K562 (cell line): ENCODE results near the gene ZDHHC8. TPM values are rescaled to one million over a fixed set of nuclear protein-coding genes. Genes with fewer than 3 reads are reported as not detected.
A peak's percentile ranks its signal among the peaks of the same experiment; 100 is the strongest.

Source experiments
- CLOCK ChIP-seq: fragments of 250-450 bp; sonication (Bioruptor Pico); IDR thresholded peaks from 2 replicates; pipeline ENCODE4 v1.4.0; 2020; ENCODE audit warnings: mild to moderate bottlenecking, moderate library complexity, borderline replicate concordance
- EZH2 ChIP-seq: IDR thresholded peaks from 2 replicates; pipeline ENCODE4 v1.6.1; 2012; ENCODE audit warnings: low read depth, mild to moderate bottlenecking, inconsistent platforms, low read length, borderline replicate concordance
- GABPB1 ChIP-seq: sonication (generic); formaldehyde crosslinking; IDR thresholded peaks from 2 replicates; pipeline ENCODE4 v1.8.0; 2022; ENCODE audit warnings: mild to moderate bottlenecking, missing genetic modification reagents
- IRF9 ChIP-seq: fragments of 450-650 bp; IDR thresholded peaks from 2 replicates; pipeline ENCODE4 v1.6.1; 2016; ENCODE audit warnings: missing biosample characterization, missing genetic modification characterization
- MLX ChIP-seq, 2 experiments: fragments of 450-650 bp in 1 of 2; sonication (generic) in 1 of 2; formaldehyde crosslinking; conservative IDR thresholded peaks; 2 replicates each; pipeline versions ENCODE4 v1.4.0 to v1.8.1; 2020 to 2022; ENCODE audit warnings: mild to moderate bottlenecking in 1 of 2, missing genetic modification reagents in 1 of 2
- MTA2 ChIP-seq: fragments of 450-650 bp; IDR thresholded peaks from 2 replicates; pipeline ENCODE4 v1.6.1; 2016; ENCODE audit warnings: low read depth
- MXI1 ChIP-seq: IDR thresholded peaks from 2 replicates; pipeline ENCODE4 v1.6.1; 2011; ENCODE audit warnings: low read depth, mild to moderate bottlenecking, improper control_type of control experiment, low read length
- MYBL2 ChIP-seq, 2 experiments: fragments of 450-650 bp in 1 of 2; sonication (generic) in 1 of 2; formaldehyde crosslinking in 1 of 2; IDR thresholded peaks; 2 replicates each; pipeline versions ENCODE4 v1.6.1 to v1.8.1; 2017 to 2022; ENCODE audit warnings: borderline replicate concordance in 1 of 2, inconsistent platforms in 1 of 2, low read depth in 1 of 2, mild to moderate bottlenecking in 1 of 2, missing genetic modification reagents in 1 of 2, moderate library complexity in 1 of 2
- MYC ChIP-seq, 2 experiments: fragments of 250-450 bp in 1 of 2; sonication (Bioruptor Pico) in 1 of 2; IDR thresholded peaks; 2 replicates each; pipeline versions ENCODE4 v1.5.1 to v1.6.1; 2012 to 2021; ENCODE audit warnings: low read depth in 2 of 2, borderline replicate concordance in 1 of 2, improper control_type of control experiment in 1 of 2, low read length in 1 of 2, mild to moderate bottlenecking in 1 of 2, moderate library complexity in 1 of 2
- NCOA2 ChIP-seq, 2 experiments: fragments of 450-650 bp; IDR thresholded peaks; 2 replicates each; pipeline ENCODE4 v1.6.1; 2018; ENCODE audit warnings: mild to moderate bottlenecking in 2 of 2, moderate library complexity in 1 of 2; ENCODE audit not compliant: partially characterized antibody in 2 of 2
- PHTF2 ChIP-seq: fragments of 250-450 bp; sonication (Bioruptor Pico); IDR thresholded peaks from 2 replicates; pipeline ENCODE4 v1.5.0; 2021; ENCODE audit warnings: mild to moderate bottlenecking
- TFAP4 ChIP-seq: sonication (generic); formaldehyde crosslinking; IDR thresholded peaks from 2 replicates; pipeline ENCODE4 v1.8.0; 2022; ENCODE audit warnings: missing genetic modification reagents, mild to moderate bottlenecking, moderate library complexity, borderline replicate concordance
- THRB ChIP-seq: fragments of 450-650 bp; formaldehyde crosslinking; conservative IDR thresholded peaks from 2 replicates; pipeline ENCODE4 v1.4.0; 2022; ENCODE audit warnings: mild to moderate bottlenecking, missing genetic modification characterization
- ZBED1 ChIP-seq: IDR thresholded peaks from 2 replicates; pipeline ENCODE4 v1.6.1; 2014
- ZNF217 ChIP-seq: sonication (generic); formaldehyde crosslinking; IDR thresholded peaks from 2 replicates; pipeline ENCODE4 v1.8.0; 2022; ENCODE audit warnings: mild to moderate bottlenecking, missing genetic modification reagents
- ZNF280B ChIP-seq: fragments of 250-450 bp; sonication (Bioruptor Pico); IDR thresholded peaks from 2 replicates; pipeline ENCODE4 v1.5.1; 2021; ENCODE audit warnings: mild to moderate bottlenecking
- ZNF41 ChIP-seq: fragments of 250-450 bp; sonication (Bioruptor Pico); conservative IDR thresholded peaks from 2 replicates; pipeline ENCODE4 v1.4.0; 2020; ENCODE audit warnings: mild to moderate bottlenecking
- ZNF644 ChIP-seq: fragments of 200-800 bp; sonication (Bioruptor generic); IDR thresholded peaks from 2 replicates; pipeline ENCODE4 v1.6.1; 2016; ENCODE audit warnings: low read depth, missing genetic modification characterization, missing compliant biosample characterization
- polyA plus RNA-seq, 8 experiments: library from polyadenylated mRNA; depleted of rRNA in 4 of 8; stranded (reverse) in 5 of 8; unstranded in 3 of 8; fragments of >200 nt; fragmentation: Nextera tagmentation in 2 of 8; fragmentation: Illumina TruSeq in 1 of 8; extraction: Ambion mirVana in 2 of 8; extraction: Trizol in 1 of 8; gene quantifications; 2 replicates each; pipeline versions ENCODE4 v1.2.1 to v1.2.3, GENCODE V29; 2011 to 2014; ENCODE audit warnings: inconsistent platforms in 1 of 8, missing spikeins in 1 of 8
- total RNA-seq, 7 experiments: library from RNA; depleted of rRNA in 6 of 7; stranded (reverse); fragments of >200 nt in 6 of 7; fragmentation: Illumina TruSeq in 2 of 7; extraction: Trizol in 2 of 7; gene quantifications; 2 replicates each; pipeline versions ENCODE4 v1.2.1 to v1.2.3, GENCODE V29; 2011 to 2021; ENCODE audit warnings: low replicate concordance in 1 of 7

The ZDHHC8 gene
- total and polyA plus RNA-seq, 9 of the 15 experiments (the other 6 are each of a cell fraction or from before 2014, with no cell fraction given): 0.04 to 109 (median 16.4) TPM

GRCh38 chr22:20181194-20181883 lies 49.7 kb downstream of the ZDHHC8 start (continued):
- no peak for TF ChIP-seq CLOCK (CRISPR knock-in tag)
- TF ChIP-seq THRB (CRISPR knock-in tag): no peak
- TF ChIP-seq TFAP4 (CRISPR knock-in tag): peak; percentile 42; the same call in 1 of the 2 replicates
- TF ChIP-seq IRF9 (tag): no peak
- TF ChIP-seq MYBL2 (IDR thresholded peaks at IDR 0.05; ENCODE audit: low read depth): no peak
- 0 out of 2 replicates have a peak, but pooled peaks have one; percentile 16 for TF ChIP-seq MYBL2 (CRISPR knock-in tag; IDR thresholded peaks at IDR 0.05; ENCODE audit: borderline replicate concordance)
- TF ChIP-seq PHTF2: no peak
- TF ChIP-seq MTA2: no peak
- TF ChIP-seq MXI1: no peak
- TF ChIP-seq ZNF280B (CRISPR knock-in tag): no peak
- TF ChIP-seq ZNF217: no peak
- no peak for TF ChIP-seq EZH2
- TF ChIP-seq GABPB1: peak; percentile 13; the same call in 1 of the 2 replicates
- no peak for TF ChIP-seq ZNF644 (tag)
- no peak for TF ChIP-seq MLX (CRISPR knock-in tag; conservative IDR thresholded peaks at IDR 0.05)
- TF ChIP-seq ZBED1: 0 out of 2 replicates have a peak, but pooled peaks have one; percentile 16
- no peak for TF ChIP-seq MYC (IDR thresholded peaks at IDR 0.05; ENCODE audit: low read depth, low read length)
- TF ChIP-seq MYC (CRISPR knock-in tag; IDR thresholded peaks at IDR 0.05; ENCODE audit: borderline replicate concordance, low read depth): no peak
- TF ChIP-seq ZNF41 (CRISPR knock-in tag): no peak
- no peak for TF ChIP-seq NCOA2 (IDR thresholded peaks at IDR 0.05; ENCODE audit: partially characterized antibody in 2 of 2)
